Activated T-cell treated with anti-CD3 and anti-CD28 coated beads, Interleukin-2, amount 50 U/mL, for 4 hours (primary cell): ENCODE measurements around the gene MAPK10. TPM values are rescaled to one million over a fixed set of nuclear protein-coding genes. Genes with fewer than 3 reads are reported as not detected.
"Not testable (repeated sequence)": the region's sequence is repeated elsewhere in the genome, so short reads cannot be mapped to it uniquely, and the experiment has no call there.

Source experiments
- ATAC-seq, 2 donors: fragments of 200-7000 bp; cut with Tn5 transposase; one replicate each; pipeline ENCODE4 v1.10.0; 2021
- DNase-seq: peaks from one replicate; pipeline ENCODE4 v3.0.0-alpha.2; 2020
- H3K27me3 Mint-ChIP-seq: one replicate; pipeline ENCODE4 v1.8.0; 2021; ENCODE audit warnings: low read depth, mixed read lengths
- H3K36me3 Mint-ChIP-seq: one replicate; pipeline ENCODE4 v1.8.0; 2022; ENCODE audit warnings: mixed read lengths; ENCODE audit not compliant: insufficient read depth
- H3K4me1 Mint-ChIP-seq: one replicate; pipeline ENCODE4 v1.8.0; 2021; ENCODE audit warnings: low read depth, mixed read lengths
- H3K4me3 Mint-ChIP-seq: one replicate; pipeline ENCODE4 v1.8.0; 2021; ENCODE audit warnings: mild to moderate bottlenecking, moderate library complexity, mixed read lengths
- H3K9me3 Mint-ChIP-seq: one replicate; pipeline ENCODE4 v1.8.0; 2021; ENCODE audit warnings: mixed read lengths
- total RNA-seq, 3 donors: library from RNA; stranded (reverse); gene quantifications; one replicate each; pipeline ENCODE4 v1.2.1, GENCODE V29; 2021

Gene MAPK10
- total RNA-seq, 3 donors from 2014 or later, result 0.27 to 0.55 TPM; not detected in 1

GRCh38 chr4:86026720-86027119, 333.1 kb downstream of the MAPK10 start:
- ATAC-seq, result no peak
- Mint-ChIP-seq H3K4me3 (no peak overlapping the region), H3K36me3 (no peaks in the 10 kb centered on the region), H3K27me3 (no peaks in the 10 kb centered on the region), H3K9me3 (no peaks in the 10 kb centered on the region), H3K4me1 (no peaks in the 10 kb centered on the region)
- DNase-seq, result no peak

GRCh38 chr4:86021671-86022070, 338.2 kb downstream of the MAPK10 start:
- H3K27me3 Mint-ChIP-seq, DNase-seq, ATAC-seq, H3K4me1 Mint-ChIP-seq, H3K4me3 Mint-ChIP-seq, H3K36me3 Mint-ChIP-seq, H3K9me3 Mint-ChIP-seq: not testable (repeated sequence)

GRCh38 chr4:86019906-86020305, 339.9 kb downstream of the MAPK10 start:
- DNase-seq (no peak), ATAC-seq (no peak)
- H3K9me3 Mint-ChIP-seq, result no peaks in the 10 kb centered on the region
- H3K36me3 Mint-ChIP-seq, result no peaks in the 10 kb centered on the region
- no peak overlapping the region for H3K4me3 Mint-ChIP-seq
- no peaks in the 10 kb centered on the region for H3K4me1 Mint-ChIP-seq
- H3K27me3 Mint-ChIP-seq, result no peaks in the 10 kb centered on the region

GRCh38 chr4:86019362-86019761, 340.5 kb downstream of the MAPK10 start:
- ATAC-seq (no peak), DNase-seq (no peak)
- H3K27me3 Mint-ChIP-seq, result no peaks in the 10 kb centered on the region
- no peaks in the 10 kb centered on the region for H3K36me3 Mint-ChIP-seq
- H3K4me3 Mint-ChIP-seq, result no peak overlapping the region
- no peaks in the 10 kb centered on the region for H3K4me1 Mint-ChIP-seq
- H3K9me3 Mint-ChIP-seq, result no peaks in the 10 kb centered on the region

- DNase-seq (no peak), ATAC-seq (no peak)
- Mint-ChIP-seq H3K36me3 (no peaks in the 10 kb centered on the region), H3K4me1 (no peaks in the 10 kb centered on the region), H3K9me3 (no peaks in the 10 kb centered on the region), H3K4me3 (no peak overlapping the region), H3K27me3 (no peaks in the 10 kb centered on the region)
These were observed 344.2 kb downstream of the MAPK10 start for GRCh38 chr4:86015412-86016350.

- ATAC-seq, result no peak
- Mint-ChIP-seq H3K9me3 (no peaks in the 10 kb centered on the region), H3K4me1 (no peaks in the 10 kb centered on the region), H3K36me3 (no peaks in the 10 kb centered on the region), H3K27me3 (no peaks in the 10 kb centered on the region), H3K4me3 (no peak overlapping the region)
- DNase-seq, result no peak
These were observed 345.3 kb downstream of the MAPK10 start for GRCh38 chr4:86014599-86014998.

- no peaks in the 10 kb centered on the region for H3K4me1 Mint-ChIP-seq
- no peaks in the 10 kb centered on the region for H3K36me3 Mint-ChIP-seq
- ATAC-seq, result no peak
These were observed 346.2 kb downstream of the MAPK10 start for GRCh38 chr4:86013621-86014020.

GRCh38 chr4:86011117-86011516, 348.7 kb downstream of the MAPK10 start:
- no peak for ATAC-seq
- H3K9me3 Mint-ChIP-seq, result no peaks in the 10 kb centered on the region
- no peaks in the 10 kb centered on the region for H3K27me3 Mint-ChIP-seq
- no peaks in the 10 kb centered on the region for H3K4me1 Mint-ChIP-seq
- H3K36me3 Mint-ChIP-seq, result no peaks in the 10 kb centered on the region
- no peak for DNase-seq
- no peak overlapping the region for H3K4me3 Mint-ChIP-seq

More at GRCh38 chr4:86013621-86014020, 346.2 kb downstream of the MAPK10 start:
- DNase-seq, result no peak
- Mint-ChIP-seq H3K27me3 (no peaks in the 10 kb centered on the region), H3K4me3 (no peak overlapping the region), H3K9me3 (no peaks in the 10 kb centered on the region)

GRCh38 chr4:86007042-86007441, 352.8 kb downstream of the MAPK10 start:
- Mint-ChIP-seq H3K9me3 (peaks cover 3% of the 10 kb centered on the region), H3K4me1 (no peaks in the 10 kb centered on the region), H3K27me3 (no peaks in the 10 kb centered on the region), H3K36me3 (no peaks in the 10 kb centered on the region), H3K4me3 (no peak overlapping the region)
- DNase-seq, result no peak
- ATAC-seq, result no peak

- H3K4me1 Mint-ChIP-seq, result no peaks in the 10 kb centered on the region
- peaks cover 3% of the 10 kb centered on the region for H3K9me3 Mint-ChIP-seq
- no peak for ATAC-seq
- H3K4me3 Mint-ChIP-seq, result no peak overlapping the region
- no peaks in the 10 kb centered on the region for H3K36me3 Mint-ChIP-seq
- DNase-seq, result no peak
- no peaks in the 10 kb centered on the region for H3K27me3 Mint-ChIP-seq
These were observed 353.8 kb downstream of the MAPK10 start for GRCh38 chr4:86006057-86006456.

- Mint-ChIP-seq H3K4me1 (no peaks in the 10 kb centered on the region), H3K27me3 (no peaks in the 10 kb centered on the region), H3K4me3 (no peak overlapping the region), H3K36me3 (no peaks in the 10 kb centered on the region), H3K9me3 (peaks cover 3% of the 10 kb centered on the region)
- ATAC-seq (no peak), DNase-seq (no peak)
These were observed 355.8 kb downstream of the MAPK10 start for GRCh38 chr4:86004030-86004429.

- H3K4me3 Mint-ChIP-seq, result no peak overlapping the region
- no peaks in the 10 kb centered on the region for H3K27me3 Mint-ChIP-seq
- no peaks in the 10 kb centered on the region for H3K36me3 Mint-ChIP-seq
- DNase-seq (no peak), ATAC-seq (no peak)
- no peaks in the 10 kb centered on the region for H3K4me1 Mint-ChIP-seq
- peaks cover 3% of the 10 kb centered on the region for H3K9me3 Mint-ChIP-seq
These were observed 358.3 kb downstream of the MAPK10 start for GRCh38 chr4:86001591-86001990.

- no peak for DNase-seq
- H3K4me3 Mint-ChIP-seq, result no peak overlapping the region
- no peaks in the 10 kb centered on the region for H3K27me3 Mint-ChIP-seq
- no peaks in the 10 kb centered on the region for H3K4me1 Mint-ChIP-seq
- no peaks in the 10 kb centered on the region for H3K9me3 Mint-ChIP-seq
- H3K36me3 Mint-ChIP-seq, result no peaks in the 10 kb centered on the region
- ATAC-seq, result no peak
These were observed 364.5 kb downstream of the MAPK10 start for GRCh38 chr4:85995361-85995760.

- Mint-ChIP-seq H3K4me3 (no peak overlapping the region), H3K4me1 (no peaks in the 10 kb centered on the region), H3K27me3 (no peaks in the 10 kb centered on the region), H3K9me3 (no peaks in the 10 kb centered on the region), H3K36me3 (no peaks in the 10 kb centered on the region)
- ATAC-seq (no peak), DNase-seq (no peak)
These were observed 365.3 kb downstream of the MAPK10 start for GRCh38 chr4:85994576-85994975.

GRCh38 chr4:85993641-85994040, 366.2 kb downstream of the MAPK10 start:
- Mint-ChIP-seq H3K9me3 (no peaks in the 10 kb centered on the region), H3K27me3 (no peaks in the 10 kb centered on the region), H3K4me1 (no peaks in the 10 kb centered on the region), H3K4me3 (no peak overlapping the region), H3K36me3 (no peaks in the 10 kb centered on the region)
- ATAC-seq (no peak), DNase-seq (no peak)
